Left ventricle myocardium inferior (tissue), 1 donor: ENCODE measurements around the gene ATL2. TPM values are rescaled to one million over a fixed set of nuclear protein-coding genes. Genes with fewer than 3 reads are reported as not detected.

ENCODE experiments used
- DNase-seq: peaks from one replicate; pipeline ENCODE4 v3.0.0-alpha.2; 2020
- H3K27ac ChIP-seq: fragments of 200-600 bp; replicated peaks from 2 replicates; pipeline ENCODE4 v1.8.0; 2021
- H3K27me3 ChIP-seq: fragments of 200-600 bp; 2 replicates; pipeline ENCODE4 v1.8.0; 2021; ENCODE audit warnings: low read depth
- H3K36me3 ChIP-seq: fragments of 200-600 bp; 2 replicates; pipeline ENCODE4 v1.8.0; 2021
- H3K4me1 ChIP-seq: fragments of 200-600 bp; 2 replicates; pipeline ENCODE4 v1.8.0; 2021
- H3K4me3 ChIP-seq: fragments of 200-600 bp; 2 replicates; pipeline ENCODE4 v1.8.0; 2021; ENCODE audit warnings: mild to moderate bottlenecking, moderate library complexity
- H3K9me3 ChIP-seq: fragments of 200-600 bp; replicated peaks from 2 replicates; pipeline ENCODE4 v1.8.0; 2021
- CTCF ChIP-seq: fragments of 200-600 bp; IDR thresholded peaks from 2 replicates; pipeline ENCODE4 v1.8.0; 2021; ENCODE audit warnings: antibody characterized with exemption, mild to moderate bottlenecking, borderline replicate concordance
- intact Hi-C: fragments of 100-400 bp; cut with micrococcal nuclease; formaldehyde crosslinking; loops from one replicate; pipeline ENCODE4 v1.11.0; 2022
- total RNA-seq: library from RNA; stranded (reverse); fragmentation: NEBNext Ultra II Directional; extraction: Animal tissue kit (Norgen Biotek cat#: 25700); gene quantifications from one replicate; pipeline ENCODE4 v1.2.1, GENCODE V29; 2021
- donor health status: DM: no; HTN: yes; CAD: no; lungs with severe emphysema.

The ATL2 gene
- total RNA-seq, 1 donor from 2014 or later = 28.4 TPM

- intact Hi-C loops = no loop called here
Observed at GRCh38 chr2:38398739-38399138, 21.7 kb upstream of the ATL2 start.

GRCh38 chr2:38394903-38395341 is 17.8 kb upstream of the ATL2 start:
- intact Hi-C loops = no loop called here
- Histone ChIP-seq H3K27ac (no peak overlapping the region), H3K36me3 (no peaks in the 10 kb centered on the region), H3K9me3 (peaks cover 1% of the 10 kb centered on the region), H3K27me3 (peaks cover 10% of the 10 kb centered on the region), H3K4me3 (no peak overlapping the region), H3K4me1 (no peaks in the 10 kb centered on the region)
- no peak for TF ChIP-seq CTCF
- DNase-seq = no peak

More at GRCh38 chr2:38398739-38399138, 21.7 kb upstream of the ATL2 start:
- Histone ChIP-seq H3K36me3 (no peaks in the 10 kb centered on the region), H3K4me3 (no peak overlapping the region), H3K27ac (no peak overlapping the region), H3K4me1 (no peaks in the 10 kb centered on the region), H3K9me3 (peaks cover 17% of the 10 kb centered on the region), H3K27me3 (no peaks in the 10 kb centered on the region)
- no peak for DNase-seq
- TF ChIP-seq CTCF = no peak

- Histone ChIP-seq H3K4me1 (no peaks in the 10 kb centered on the region), H3K4me3 (no peak overlapping the region), H3K27ac (no peak overlapping the region), H3K9me3 (no peaks in the 10 kb centered on the region), H3K27me3 (peaks cover 10% of the 10 kb centered on the region), H3K36me3 (no peaks in the 10 kb centered on the region)
- intact Hi-C loops = no loop called here
- DNase-seq = no peak
- TF ChIP-seq CTCF = no peak
Observed at GRCh38 chr2:38394041-38394440, 17.0 kb upstream of the ATL2 start.

- H3K27me3 ChIP-seq = peaks cover 10% of the 10 kb centered on the region
- no peak overlapping the region for H3K27ac ChIP-seq
- TF ChIP-seq CTCF = no peak
- no peak overlapping the region for H3K4me3 ChIP-seq
- no peak for DNase-seq
- intact Hi-C loops = no loop called here
- H3K36me3 ChIP-seq = no peaks in the 10 kb centered on the region
- no peaks in the 10 kb centered on the region for H3K9me3 ChIP-seq
- no peaks in the 10 kb centered on the region for H3K4me1 ChIP-seq
Observed at GRCh38 chr2:38390947-38391346, 13.9 kb upstream of the ATL2 start.

- H3K36me3 ChIP-seq = no peaks in the 10 kb centered on the region
- TF ChIP-seq CTCF = no peak
- no peak overlapping the region for H3K4me3 ChIP-seq
- no peak for DNase-seq
- no peak overlapping the region for H3K27ac ChIP-seq
- no peaks in the 10 kb centered on the region for H3K9me3 ChIP-seq
- H3K4me1 ChIP-seq = no peaks in the 10 kb centered on the region
- intact Hi-C loops = no loop called here
- H3K27me3 ChIP-seq = peaks cover 10% of the 10 kb centered on the region
Observed at GRCh38 chr2:38387887-38388286, 10.8 kb upstream of the ATL2 start.

- Histone ChIP-seq H3K36me3 (no peaks in the 10 kb centered on the region), H3K9me3 (no peaks in the 10 kb centered on the region), H3K27me3 (peaks cover 10% of the 10 kb centered on the region), H3K4me3 (no peak overlapping the region), H3K4me1 (no peaks in the 10 kb centered on the region), H3K27ac (no peak overlapping the region)
- intact Hi-C loops = no loop called here
- DNase-seq = no peak
- TF ChIP-seq CTCF = no peak
Observed at GRCh38 chr2:38386821-38387220, 9.7 kb upstream of the ATL2 start.
